H1 (cell line): Measurements from ENCODE around the gene SLC35D2. TPM values are rescaled to one million over a fixed set of nuclear protein-coding genes. Genes with fewer than 3 reads are reported as not detected.

Source experiments
- ASH2L ChIP-seq: fragments of 200-600, 300-600 bp; sonication (generic); IDR thresholded peaks from one replicate; pipeline ENCODE4 v1.7.1; 2017; ENCODE audit warnings: low read length
- CREB1 ChIP-seq: IDR thresholded peaks from 2 replicates; pipeline ENCODE4 v1.6.1; 2012; ENCODE audit warnings: inconsistent platforms
- RFX5 ChIP-seq: IDR thresholded peaks from 2 replicates; pipeline ENCODE4 v1.6.1; 2011; ENCODE audit warnings: low read depth, low read length, improper control_type of control experiment, borderline replicate concordance
- TEAD4 ChIP-seq: IDR thresholded peaks from 2 replicates; pipeline ENCODE4 v1.6.1; 2012; ENCODE audit warnings: low read depth, low read length, inconsistent platforms, mixed read lengths
- polyA plus RNA-seq, 7 experiments: library from polyadenylated mRNA; depleted of rRNA in 3 of 7; stranded (reverse) in 5 of 7; unstranded in 2 of 7; fragments of >200 nt in 5 of 7; fragments of 200-250 nt in 2 of 7; gene quantifications; 1 replicate in 5 of 7; 2 replicates in 1 of 7; 4 replicates in 1 of 7; pipeline versions ENCODE4 v1.2.1 to v1.2.3, GENCODE V29; 2011 to 2013; ENCODE audit warnings: missing spikeins in 2 of 7, mixed read lengths in 2 of 7
- total RNA-seq: library from RNA; stranded (reverse); fragmentation: NEBNext Ultra II Directional; extraction: Animal tissue kit (Norgen Biotek cat#: 25700); gene quantifications from 2 replicates; pipeline ENCODE4 v1.2.1, GENCODE V29; 2021
- TF ChIP-seq, protein P1 (sequence below): IDR thresholded peaks from 2 replicates; pipeline ENCODE4 v1.6.1; 2011; ENCODE audit warnings: low read depth, mild to moderate bottlenecking, low read length; ENCODE audit not compliant: insufficient read depth

The SLC35D2 gene
- total and polyA plus RNA-seq, 2 of the 8 experiments (the other 6 are each of a cell fraction or from before 2014, with no cell fraction given), result 9.6 to 11.5 TPM

DNA sequence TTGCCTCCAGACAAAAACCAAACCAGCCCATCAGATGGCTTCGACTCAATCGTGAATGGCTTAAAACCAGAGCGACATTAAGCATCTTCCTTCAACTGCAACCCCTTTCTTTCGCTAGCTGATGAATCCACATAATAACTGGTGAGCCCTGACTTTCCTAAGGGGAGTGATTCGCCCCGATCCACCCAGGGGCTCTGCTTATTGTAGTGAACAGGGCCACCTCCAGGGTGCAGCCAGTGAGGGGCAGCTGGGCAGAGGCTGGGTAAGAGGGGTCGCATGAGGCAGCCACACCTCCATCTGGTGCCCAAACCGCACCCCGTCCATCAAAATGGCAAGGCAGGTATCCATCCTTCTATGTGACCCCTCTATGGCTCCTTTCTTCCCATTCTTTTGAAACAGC lies 38.0 kb downstream of the SLC35D2 start (continued):
- TF ChIP-seq ASH2L, result no peak
- TF ChIP-seq RFX5, result no peak
- TF ChIP-seq, protein P1, sequence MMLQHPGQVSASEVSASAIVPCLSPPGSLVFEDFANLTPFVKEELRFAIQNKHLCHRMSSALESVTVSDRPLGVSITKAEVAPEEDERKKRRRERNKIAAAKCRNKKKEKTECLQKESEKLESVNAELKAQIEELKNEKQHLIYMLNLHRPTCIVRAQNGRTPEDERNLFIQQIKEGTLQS, result no peak
- TF ChIP-seq CREB1, result no peak
- TF ChIP-seq TEAD4, result no peak
